GM19240 (cell line): ENCODE measurements around the gene COG4.
"Not testable (repeated sequence)": the region's sequence is repeated elsewhere in the genome, so short reads cannot be mapped to it uniquely, and the experiment has no call there.

Experiments used
- DNase-seq: peaks from one replicate; pipeline ENCODE4 v3.0.0; 2011; ENCODE audit warnings: low spot score; ENCODE audit not compliant: insufficient read length

The COG4 gene

GRCh38 chr16:70527315-70527996 lies 4.1 kb upstream of the COG4 start:
- no peak for DNase-seq

- DNase-seq = no peak
Measured at GRCh38 chr16:70526403-70526802, 3.0 kb upstream of the COG4 start.

- DNase-seq = not testable (repeated sequence)
Measured at GRCh38 chr16:70524399-70524825, 1.1 kb upstream of the COG4 start.

- DNase-seq = no peak
Measured at GRCh38 chr16:70523743-70524398, 517 bp upstream of the COG4 start, which contains the start of gene SF3B3. Gene SF3B3 (plus strand): TSS chr16:70523816. CDS start chr16:70526657, 2,841 bp downstream.

- no peak for DNase-seq
Measured at GRCh38 chr16:70522216-70523075, 908 bp downstream of the COG4 start.

GRCh38 chr16:70520612-70521297 lies 2.6 kb downstream of the COG4 start:
- no peak for DNase-seq

- no peak for DNase-seq
Measured at GRCh38 chr16:70512456-70512855, 10.9 kb downstream of the COG4 start.

GRCh38 chr16:70511833-70512232 lies 11.5 kb downstream of the COG4 start:
- DNase-seq = no peak

- no peak for DNase-seq
Measured at GRCh38 chr16:70510216-70510615, 13.1 kb downstream of the COG4 start.

- no peak for DNase-seq
Measured at GRCh38 chr16:70508752-70509151, 14.6 kb downstream of the COG4 start.

GRCh38 chr16:70496513-70496912 lies 26.8 kb downstream of the COG4 start:
- DNase-seq = no peak

- no peak for DNase-seq
Measured at GRCh38 chr16:70495425-70496182, 27.8 kb downstream of the COG4 start.

- no peak for DNase-seq
Measured at GRCh38 chr16:70494777-70495176, 28.6 kb downstream of the COG4 start.

- DNase-seq = no peak
Measured at GRCh38 chr16:70494202-70494770, 29.1 kb downstream of the COG4 start.

- DNase-seq = no peak
Measured at GRCh38 chr16:70493802-70494201, 29.6 kb downstream of the COG4 start.

GRCh38 chr16:70490261-70490660 lies 33.1 kb downstream of the COG4 start:
- DNase-seq = no peak

GRCh38 chr16:70484867-70485266 lies 38.5 kb downstream of the COG4 start:
- no peak for DNase-seq

- DNase-seq = no peak
Measured at GRCh38 chr16:70483426-70483825, 39.9 kb downstream of the COG4 start.

- DNase-seq = no peak
Measured at GRCh38 chr16:70482624-70483023, 40.7 kb downstream of the COG4 start.

- DNase-seq = no peak
Measured at GRCh38 chr16:70481929-70482536, 41.3 kb downstream of the COG4 start.
